ENCODE measurements around the gene QKI.
"Not testable (repeated sequence)": the region's sequence is repeated elsewhere in the genome, so short reads cannot be mapped to it uniquely, and the experiment has no call there.

The QKI gene

GRCh38 chr6:163414117-163414945 lies at the start of gene QKI:
TSS of gene QKI (plus strand) at chr6:163414718. CDS start at chr6:163415194, 476 bp downstream.
- peak; percentile 84 for DNase-seq

DNA sequence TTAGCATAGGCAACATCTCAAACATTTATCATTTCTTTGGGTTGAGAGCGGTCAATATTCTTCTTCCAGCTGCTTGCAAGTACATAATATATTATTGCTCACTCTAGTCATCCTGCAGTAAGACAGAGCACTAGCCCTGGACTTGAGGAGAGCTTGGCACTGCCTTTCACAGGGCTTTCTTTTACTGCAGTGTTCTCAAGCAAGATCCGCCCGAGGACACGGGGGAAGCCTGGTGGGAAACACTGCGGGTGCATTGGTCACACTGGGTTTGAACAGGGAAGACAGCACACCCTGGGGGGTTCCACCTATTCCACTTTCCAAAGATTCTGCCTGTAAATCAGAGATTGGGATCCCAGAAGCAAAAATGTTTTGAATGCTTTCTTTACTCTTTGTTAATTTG lies 48.2 kb upstream of the QKI start:
- DNase-seq: no peak

- no peak for DNase-seq
These were observed 46.9 kb upstream of the QKI start for GRCh38 chr6:163367497-163368183.

DNA sequence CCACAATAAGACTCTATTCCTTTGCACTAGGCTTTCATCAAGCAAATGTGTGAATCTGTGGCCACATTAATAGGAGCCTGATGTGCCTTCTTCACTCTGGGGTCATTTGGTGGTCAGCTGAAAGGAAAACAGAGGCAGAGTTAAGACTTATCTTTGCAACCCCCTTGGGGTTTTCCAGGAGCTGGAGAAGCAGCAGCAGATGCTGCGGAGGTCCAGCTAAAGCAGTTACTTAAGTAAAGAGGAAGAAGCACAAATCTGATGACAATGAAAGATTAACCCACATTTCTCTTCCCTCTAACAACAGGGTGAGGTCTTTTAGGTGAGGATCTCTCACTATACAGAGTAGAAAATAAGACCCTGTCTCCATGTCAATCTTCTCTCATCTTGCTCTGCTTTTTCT lies 45.4 kb upstream of the QKI start:
- no peak for DNase-seq

DNA sequence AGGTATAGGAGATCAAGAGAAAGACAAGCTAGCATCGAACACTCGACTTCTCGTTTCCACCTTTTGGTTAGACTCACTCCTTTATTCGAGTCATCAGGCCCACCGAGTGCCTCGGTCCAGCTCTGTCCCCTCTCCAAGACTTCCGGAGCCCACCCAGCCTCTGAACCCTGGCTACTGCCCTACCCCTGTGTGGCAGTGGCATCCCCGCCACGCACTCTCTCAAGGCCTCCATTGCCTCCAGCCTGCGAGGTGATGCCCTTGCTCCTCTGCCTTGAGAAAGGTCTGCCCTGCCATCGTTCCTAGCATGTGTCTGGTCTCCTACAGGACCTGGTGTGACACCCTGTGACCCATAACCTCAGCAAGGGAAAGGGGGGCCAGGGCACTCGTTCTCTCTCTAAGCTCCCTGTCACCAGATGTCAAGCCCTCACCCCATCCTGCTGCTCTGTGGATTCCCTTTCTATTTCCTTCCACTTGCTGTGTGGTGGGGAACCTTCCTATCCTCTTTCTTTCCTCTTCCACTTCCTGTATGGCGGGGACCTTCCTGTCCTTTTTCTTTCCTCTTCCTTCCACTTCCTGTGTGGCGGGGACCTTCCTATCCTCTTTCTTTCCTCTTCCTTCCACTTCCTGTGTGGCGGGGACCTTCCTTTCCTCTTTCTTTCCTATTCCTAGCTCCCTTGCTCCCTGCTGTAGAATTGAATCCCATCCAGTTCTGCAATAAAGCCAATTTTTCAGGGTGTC lies 44.7 kb upstream of the QKI start:
- DNase-seq: no peak

- no peak for DNase-seq
These were observed 43.9 kb upstream of the QKI start for GRCh38 chr6:163370464-163371117.

DNA sequence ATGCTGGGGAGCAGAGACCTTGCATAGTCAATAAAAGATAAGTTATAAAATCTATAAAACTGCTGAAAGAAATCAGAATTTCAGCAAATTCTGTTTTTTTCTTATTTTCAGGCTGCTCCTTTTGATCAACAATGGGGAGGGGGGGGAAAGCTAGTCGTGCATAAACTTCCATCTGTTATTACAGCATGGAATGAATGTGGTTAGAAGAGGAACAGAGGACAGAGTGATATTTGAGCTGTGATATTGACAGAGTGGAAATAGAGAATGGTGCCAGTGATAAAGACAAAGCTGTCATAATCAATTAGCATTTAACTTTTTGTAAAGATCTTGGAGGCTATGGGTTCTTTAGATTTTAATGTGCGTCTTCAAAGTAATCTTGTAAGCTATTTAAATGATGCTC lies 43.4 kb upstream of the QKI start:
- no peak for DNase-seq

GRCh38 chr6:163373240-163373639 lies 41.3 kb upstream of the QKI start:
- no peak for DNase-seq

- DNase-seq: no peak
These were observed 39.2 kb upstream of the QKI start for GRCh38 chr6:163375361-163375760.

DNA sequence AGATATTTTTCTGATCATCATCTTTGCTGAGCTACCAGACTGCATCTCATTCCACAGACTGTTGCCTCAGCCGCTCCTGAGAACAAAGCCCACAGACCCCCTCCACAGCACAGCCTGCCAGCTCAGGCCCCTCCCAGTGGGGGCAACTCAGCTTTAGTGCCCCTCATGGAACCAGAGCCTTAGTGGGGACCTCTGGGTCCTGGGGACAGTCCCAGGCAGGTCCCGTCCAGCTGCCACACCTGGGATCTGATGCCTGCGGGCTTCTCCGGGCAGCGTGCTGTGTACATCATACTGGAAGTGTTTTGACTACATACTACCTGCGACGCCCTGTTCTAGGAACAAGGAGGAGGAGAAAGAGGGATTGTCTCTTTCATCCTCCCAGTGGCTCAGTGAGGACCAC lies 38.3 kb upstream of the QKI start:
- no peak for DNase-seq

DNA sequence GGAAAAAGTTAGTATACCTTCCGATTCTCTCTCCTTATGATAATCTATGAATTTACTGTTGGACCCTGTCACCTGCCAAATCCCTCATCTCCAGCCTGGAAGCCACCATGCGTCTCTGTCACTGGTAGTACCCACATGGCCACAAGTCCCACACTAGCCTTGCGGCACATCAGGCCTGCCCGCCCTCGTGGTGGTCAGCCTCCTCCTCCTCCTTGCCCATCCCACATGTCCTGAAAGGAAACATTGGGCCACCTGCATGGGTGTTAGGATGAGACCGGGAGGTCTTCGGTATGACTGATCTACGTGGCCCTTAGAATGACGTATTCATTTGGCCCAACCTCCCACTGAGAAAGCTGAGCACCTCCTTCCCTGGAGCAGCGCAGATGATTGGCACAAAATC lies 37.0 kb upstream of the QKI start:
- DNase-seq: no peak

GRCh38 chr6:163380216-163380615 lies 34.3 kb upstream of the QKI start:
- no peak for DNase-seq

DNA sequence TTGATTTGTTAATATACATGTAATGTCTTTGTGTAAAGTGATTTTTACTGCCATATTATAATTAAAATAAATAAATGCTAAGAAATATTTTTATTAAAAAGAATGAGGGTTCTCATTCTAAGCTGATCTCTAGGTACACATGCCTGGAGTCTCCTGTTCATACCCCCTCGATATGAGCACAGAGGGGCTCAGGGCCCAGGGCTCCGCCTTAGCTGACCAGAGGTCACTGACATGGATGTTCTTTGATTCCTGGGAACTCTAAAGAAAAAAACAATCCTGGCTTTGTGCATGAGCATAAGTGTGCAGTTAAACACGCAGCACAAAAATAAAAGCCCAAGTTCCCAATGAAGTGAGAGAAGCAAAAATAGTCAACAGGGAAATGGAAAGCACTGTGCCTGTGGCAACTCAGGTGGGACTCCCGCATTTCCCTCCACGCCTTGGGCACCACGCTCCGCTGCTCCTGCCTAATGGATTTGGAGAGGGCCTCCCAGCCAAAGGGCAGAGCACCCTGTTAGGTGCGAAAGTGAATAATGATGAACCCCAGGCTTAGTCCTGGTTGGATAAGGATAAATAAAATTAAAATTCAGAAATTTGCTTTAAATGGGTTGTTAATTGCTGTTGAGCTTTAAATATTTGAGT lies 33.3 kb upstream of the QKI start:
- DNase-seq: no peak

DNA sequence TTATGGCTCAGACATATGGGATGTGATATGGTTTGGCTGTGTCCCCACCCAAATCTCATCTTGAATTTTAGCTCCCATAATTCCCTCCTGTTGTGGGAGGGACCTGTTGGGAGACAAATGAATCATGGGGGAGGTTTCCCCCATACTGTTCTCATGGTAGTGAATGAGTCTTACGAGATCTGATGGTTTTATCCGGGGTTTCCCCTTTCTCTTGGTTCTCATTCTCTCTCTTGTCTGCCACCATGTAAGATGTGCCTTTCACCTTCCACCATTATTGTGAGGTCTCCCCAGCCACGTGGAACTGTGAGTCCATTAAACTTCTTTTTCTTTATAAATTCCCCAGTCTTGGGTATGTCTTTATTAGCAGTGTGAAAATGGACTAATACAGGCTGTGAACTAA lies 31.1 kb upstream of the QKI start:
- not testable (repeated sequence) for DNase-seq

- DNase-seq: no peak
These were observed 30.6 kb upstream of the QKI start for GRCh38 chr6:163383912-163384311.

DNA sequence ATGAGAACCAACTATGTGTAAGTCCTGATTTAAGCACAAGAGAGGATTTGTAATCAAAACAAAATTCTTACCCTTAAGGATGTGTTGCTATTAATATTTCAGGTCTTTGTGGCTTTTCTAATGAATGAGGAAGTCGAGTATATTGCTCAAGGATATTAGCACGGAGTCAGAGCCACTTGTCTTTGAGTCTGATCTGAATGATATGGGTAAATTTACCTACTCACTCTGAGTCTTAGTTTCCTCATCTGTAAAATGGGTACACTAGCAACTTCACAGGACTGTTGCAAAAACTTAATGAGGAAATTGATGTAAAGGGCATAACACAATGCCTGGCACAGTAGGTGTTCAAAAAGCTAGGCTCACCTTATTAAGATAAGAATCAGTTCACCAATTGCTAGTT lies 30.0 kb upstream of the QKI start:
- no peak for DNase-seq

DNA sequence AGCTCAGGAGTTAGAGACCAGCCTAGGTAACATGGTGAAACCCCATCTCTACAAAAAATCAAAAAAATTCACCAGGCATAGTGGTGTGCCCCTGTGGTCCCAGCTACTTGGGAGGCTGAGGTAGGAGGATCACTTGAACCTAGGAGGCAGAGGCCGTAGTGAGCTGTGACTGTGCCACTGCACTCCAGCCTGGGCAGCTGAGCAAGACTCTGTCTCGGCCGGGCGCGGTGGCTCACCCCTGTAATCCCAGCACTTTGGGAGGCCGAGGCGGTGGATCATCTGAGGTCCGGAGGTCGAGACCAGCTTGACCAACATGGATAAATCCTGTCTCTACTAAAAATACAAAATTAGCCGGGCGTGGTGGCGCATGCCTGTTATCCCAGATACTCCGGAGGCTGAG lies 29.0 kb upstream of the QKI start:
- not testable (repeated sequence) for DNase-seq

GRCh38 chr6:163386329-163386908 lies 28.1 kb upstream of the QKI start:
- DNase-seq: no peak

GRCh38 chr6:163387317-163387716 lies 27.2 kb upstream of the QKI start:
- no peak for DNase-seq

GRCh38 chr6:163389354-163389753 lies 25.2 kb upstream of the QKI start:
- DNase-seq: no peak

GRCh38 chr6:163390770-163391169 lies 23.7 kb upstream of the QKI start:
- no peak for DNase-seq

DNA sequence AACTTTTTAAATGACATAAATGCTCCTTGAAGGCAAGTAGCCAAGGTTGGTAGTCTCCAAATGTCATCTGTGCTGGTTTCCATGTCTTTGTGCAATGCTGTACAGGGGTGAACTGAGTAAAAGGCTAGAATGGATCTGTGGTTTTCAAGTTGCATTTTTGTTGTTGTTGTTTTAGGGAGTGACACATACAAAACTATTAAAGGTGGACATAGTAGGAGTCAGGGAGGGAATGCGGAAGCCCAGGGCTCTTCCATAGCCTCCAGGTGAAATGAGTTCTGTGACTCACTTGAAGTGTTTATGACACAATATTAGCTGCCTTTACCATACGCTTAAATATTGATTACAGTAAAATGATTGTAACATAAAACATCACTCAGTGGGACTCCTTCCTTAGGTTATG lies 22.5 kb upstream of the QKI start:
- no peak for DNase-seq
